Adrenal gland (tissue), 5 donors: ENCODE results near the gene OSBPL9.

Source experiments
- POLR2A ChIP-seq, 2 donors: fragments of 450-650 bp; IDR thresholded peaks; one replicate each; pipeline ENCODE4 v1.6.1; 2017; ENCODE audit warnings: antibody characterized with exemption in 2 of 2, mild to moderate bottlenecking in 2 of 2, moderate library complexity in 1 of 2
- TF ChIP-seq, protein P1 (sequence below), 6 experiments: fragments of 450-650 bp in 4 of 6; fragments of 200-600 bp in 2 of 6; sonication (generic) in 1 of 6; IDR thresholded peaks; 1 replicate in 5 of 6; 2 replicates in 1 of 6; pipeline versions ENCODE4 v1.5.1 to v1.8.0; 2016 to 2021; ENCODE audit warnings: antibody characterized with exemption in 6 of 6, mild to moderate bottlenecking in 2 of 6, moderate library complexity in 1 of 6
- donor health status: DM: no; HTN: no; CAD: no.

DNA sequence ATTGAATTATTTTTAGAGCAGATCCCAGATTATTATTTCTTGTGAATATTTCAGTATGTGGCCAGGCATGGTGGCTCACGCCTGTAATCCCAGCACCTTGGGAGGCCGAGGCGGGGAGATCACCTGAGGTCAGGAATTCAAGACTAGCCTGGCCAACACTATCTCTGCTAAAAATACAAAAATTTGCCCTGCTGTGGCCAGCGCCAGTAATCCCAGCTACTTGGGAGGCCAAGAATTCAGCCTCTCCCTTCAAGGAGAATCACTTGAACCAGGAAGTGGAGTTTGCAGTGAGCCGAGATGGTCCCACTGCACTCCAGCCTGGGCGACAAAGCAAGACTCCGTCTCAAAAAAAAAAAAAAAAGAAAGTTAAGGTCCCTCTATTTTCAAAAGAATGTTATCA lies 4.3 kb downstream of the OSBPL9 start:
- TF ChIP-seq, protein P1, sequence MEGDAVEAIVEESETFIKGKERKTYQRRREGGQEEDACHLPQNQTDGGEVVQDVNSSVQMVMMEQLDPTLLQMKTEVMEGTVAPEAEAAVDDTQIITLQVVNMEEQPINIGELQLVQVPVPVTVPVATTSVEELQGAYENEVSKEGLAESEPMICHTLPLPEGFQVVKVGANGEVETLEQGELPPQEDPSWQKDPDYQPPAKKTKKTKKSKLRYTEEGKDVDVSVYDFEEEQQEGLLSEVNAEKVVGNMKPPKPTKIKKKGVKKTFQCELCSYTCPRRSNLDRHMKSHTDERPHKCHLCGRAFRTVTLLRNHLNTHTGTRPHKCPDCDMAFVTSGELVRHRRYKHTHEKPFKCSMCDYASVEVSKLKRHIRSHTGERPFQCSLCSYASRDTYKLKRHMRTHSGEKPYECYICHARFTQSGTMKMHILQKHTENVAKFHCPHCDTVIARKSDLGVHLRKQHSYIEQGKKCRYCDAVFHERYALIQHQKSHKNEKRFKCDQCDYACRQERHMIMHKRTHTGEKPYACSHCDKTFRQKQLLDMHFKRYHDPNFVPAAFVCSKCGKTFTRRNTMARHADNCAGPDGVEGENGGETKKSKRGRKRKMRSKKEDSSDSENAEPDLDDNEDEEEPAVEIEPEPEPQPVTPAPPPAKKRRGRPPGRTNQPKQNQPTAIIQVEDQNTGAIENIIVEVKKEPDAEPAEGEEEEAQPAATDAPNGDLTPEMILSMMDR (IDR thresholded peaks at IDR 0.05): no peak
- no peak for TF ChIP-seq POLR2A (IDR thresholded peaks at IDR 0.05)
